K562 (cell line): ENCODE measurements around the gene EYA3. TPM values are rescaled to one million over a fixed set of nuclear protein-coding genes. Genes with fewer than 3 reads are reported as not detected.

Experiments used
- ATAC-seq: fragments of 200-7000 bp; cut with Tn5 transposase; 3 replicates; pipeline ENCODE4 v1.9.1; 2020; ENCODE audit warnings: moderate library complexity
- BruUV-seq: library from RNA; stranded (reverse); fragments of 400-500 nt; replicated peaks from 2 replicates; lab custom pipeline; 2021; lab: Mats Ljungman, UMichigan
- CTCF ChIA-PET: fragments of 300-600 bp; formaldehyde crosslinking; extraction: SDS; loops from one replicate; lab custom pipeline; 2021; ENCODE audit warnings: low intra/inter-chr PET ratio; lab: Yijun Ruan, JAX
- POLR2A ChIA-PET: fragments of 300-600, 350-650 bp; sonication (Branson Sonifier 250); formaldehyde crosslinking; extraction: SDS; loops from one replicate; lab custom pipeline; 2021; ENCODE audit warnings: antibody characterized with exemption, inconsistent platforms; lab: Yijun Ruan, JAX
- DNase-seq, 4 experiments: peaks; one replicate each; pipeline versions ENCODE4 v3.0.0 to v3.0.0-alpha.2; 2011 to 2018; ENCODE audit warnings: low spot score in 3 of 4, mixed read lengths in 3 of 4; ENCODE audit errors: extremely low read depth in 1 of 4
- FAIRE-seq: peaks from 2 replicates; lab custom pipeline; 2011; peaks lifted over from hg19 to GRCh38; lab: Jason Lieb, UNC
- H2AFZ ChIP-seq: 2 replicates; pipeline ENCODE4 v1.6.0; 2011; ENCODE audit warnings: low read depth, low read length, control low read depth, inconsistent platforms
- H3K27ac ChIP-seq: fragments of 200-600 bp; 3 replicates; pipeline ENCODE4 v1.8.0; 2011; ENCODE audit warnings: low read depth, mild to moderate bottlenecking, control low read depth, inconsistent platforms, low read length, moderate library complexity, mixed read lengths; ENCODE audit errors: extremely low read depth
- H3K27me3 ChIP-seq, 2 experiments: fragments of 300-600 bp in 1 of 2; 2 replicates in 1 of 2; 3 replicates in 1 of 2; pipeline versions ENCODE4 v1.6.0 to v1.8.0; 2011; ENCODE audit warnings: inconsistent platforms in 2 of 2, low read length in 2 of 2, mild to moderate bottlenecking in 1 of 2, mixed read lengths in 1 of 2, moderate library complexity in 1 of 2; ENCODE audit not compliant: control insufficient read depth in 2 of 2, insufficient read depth in 2 of 2
- H3K36me3 ChIP-seq: fragments of 300-600 bp; 3 replicates; pipeline ENCODE4 v1.8.0; 2011; ENCODE audit warnings: mild to moderate bottlenecking, low read length, inconsistent platforms; ENCODE audit not compliant: control insufficient read depth, insufficient read depth
- H3K4me1 ChIP-seq, 2 experiments: fragments of 200-600 bp in 1 of 2; replicated peaks in 1 of 2; 2 replicates in 1 of 2; 3 replicates in 1 of 2; pipeline versions ENCODE4 v1.5.1 to v1.8.0; 2011; ENCODE audit warnings: inconsistent platforms in 2 of 2, low read length in 2 of 2, mild to moderate bottlenecking in 1 of 2, mixed read lengths in 1 of 2, moderate library complexity in 1 of 2; ENCODE audit not compliant: control insufficient read depth in 2 of 2, insufficient read depth in 2 of 2
- H3K4me2 ChIP-seq: 2 replicates; pipeline ENCODE4 v1.6.1; 2011; ENCODE audit warnings: low read length, control low read depth, inconsistent platforms, mixed read lengths; ENCODE audit not compliant: insufficient read depth
- H3K4me3 ChIP-seq: fragments of 200-600 bp; sonication (generic), shearing (Covaris generic); 2 replicates; pipeline ENCODE4 v1.5.1; 2016; ENCODE audit warnings: control low read depth, inconsistent platforms
- H3K79me2 ChIP-seq: fragments of 200-600 bp; 3 replicates; pipeline ENCODE4 v1.8.0; 2011; ENCODE audit warnings: low read length, inconsistent platforms; ENCODE audit not compliant: control insufficient read depth, insufficient read depth
- H3K9ac ChIP-seq, 2 experiments: 2 replicates each; pipeline versions ENCODE4 v1.6.0 to v1.6.1; 2011; ENCODE audit warnings: low read depth in 2 of 2, low read length in 2 of 2, control low read depth in 1 of 2, inconsistent platforms in 1 of 2, mild to moderate bottlenecking in 1 of 2, mixed read lengths in 1 of 2; ENCODE audit not compliant: insufficient read depth in 1 of 2
- H3K9me1 ChIP-seq: one replicate; pipeline ENCODE4 v1.6.0; 2011; ENCODE audit warnings: inconsistent platforms, mild to moderate bottlenecking, low read length, moderate library complexity; ENCODE audit not compliant: control insufficient read depth, insufficient read depth
- H3K9me3 ChIP-seq: replicated peaks from 2 replicates; pipeline ENCODE4 v1.5.1; 2011; ENCODE audit warnings: low read depth, low read length, inconsistent platforms; ENCODE audit not compliant: control insufficient read depth, insufficient read depth
- H4K20me1 ChIP-seq: replicated peaks from 2 replicates; pipeline ENCODE4 v1.6.1; 2011; ENCODE audit warnings: low read length, inconsistent platforms, mixed read lengths; ENCODE audit not compliant: control insufficient read depth, insufficient read depth
- BRD4 ChIP-seq: fragments of 200-600 bp; sonication (generic); IDR thresholded peaks from 2 replicates; pipeline ENCODE4 v1.6.1; 2017; ENCODE audit warnings: inconsistent platforms
- BRF2 ChIP-seq: IDR thresholded peaks from 3 replicates; pipeline ENCODE4 v1.6.1; 2011; ENCODE audit warnings: borderline replicate concordance, mild to moderate bottlenecking; ENCODE audit not compliant: insufficient read length, insufficient read depth
- ETV6 ChIP-seq, 3 experiments: fragments of 150-350 bp in 1 of 3; sonication (generic) in 1 of 3; formaldehyde crosslinking in 1 of 3; IDR thresholded peaks; 2 replicates each; pipeline versions ENCODE4 v1.6.1 to v1.8.0; 2014 to 2022; ENCODE audit warnings: borderline replicate concordance in 2 of 3, low read depth in 2 of 3, antibody characterized with exemption in 1 of 3, low read length in 1 of 3, mild to moderate bottlenecking in 1 of 3, missing genetic modification reagents in 1 of 3
- GABPB2 ChIP-seq: fragments of 250-450 bp; sonication (Bioruptor Pico); conservative IDR thresholded peaks from 2 replicates; pipeline ENCODE4 v1.5.1; 2021; ENCODE audit warnings: mild to moderate bottlenecking
- HDAC8 ChIP-seq: fragments of 450-650 bp; IDR thresholded peaks from 2 replicates; pipeline ENCODE4 v1.6.1; 2016; ENCODE audit warnings: mild to moderate bottlenecking, missing genetic modification characterization, moderate library complexity, missing compliant biosample characterization
- LARP7 ChIP-seq: fragments of 450-650 bp; IDR thresholded peaks from 2 replicates; pipeline ENCODE4 v1.6.1; 2016
- MEF2A ChIP-seq: IDR thresholded peaks from 2 replicates; pipeline ENCODE4 v1.6.1; 2011; ENCODE audit warnings: low read depth, mild to moderate bottlenecking, low read length, moderate library complexity; ENCODE audit not compliant: control insufficient read depth
- MXD1 ChIP-seq: fragments of 250-450 bp; sonication (Bioruptor Pico); IDR thresholded peaks from 2 replicates; pipeline ENCODE4 v1.8.0; 2021; ENCODE audit warnings: borderline replicate concordance, mild to moderate bottlenecking, moderate library complexity; ENCODE audit not compliant: poor library complexity, severe bottlenecking
- POLR2AphosphoS2 ChIP-seq: IDR thresholded peaks from 2 replicates; pipeline ENCODE4 v1.6.1; 2012; ENCODE audit warnings: low read length, improper control_type of control experiment
- SNIP1 ChIP-seq: fragments of 450-650 bp; IDR thresholded peaks from 2 replicates; pipeline ENCODE4 v1.7.1; 2017; ENCODE audit warnings: low read depth, mild to moderate bottlenecking
- THRA ChIP-seq: fragments of 450-650 bp; IDR thresholded peaks from 2 replicates; pipeline ENCODE4 v1.6.1; 2017; ENCODE audit warnings: mild to moderate bottlenecking, moderate library complexity
- ZC3H11A ChIP-seq: IDR thresholded peaks from 2 replicates; pipeline ENCODE4 v1.6.1; 2012; ENCODE audit warnings: low read depth, low read length, improper control_type of control experiment
- ZFP36 ChIP-seq: fragments of 150-350 bp; IDR thresholded peaks from 2 replicates; pipeline ENCODE4 v1.6.1; 2018; ENCODE audit warnings: low read length, low read depth; ENCODE audit not compliant: partially characterized antibody
- ZFX ChIP-seq: sonication (generic); formaldehyde crosslinking; IDR thresholded peaks from 2 replicates; pipeline ENCODE4 v1.8.0; 2022; ENCODE audit warnings: mild to moderate bottlenecking, missing genetic modification reagents, moderate library complexity
- ZNF3 ChIP-seq: fragments of 250-450 bp; sonication (Bioruptor Pico); IDR thresholded peaks from 2 replicates; pipeline ENCODE4 v1.5.0; 2021; ENCODE audit warnings: mild to moderate bottlenecking, moderate library complexity
- ZNF586 ChIP-seq: fragments of 450-650 bp; formaldehyde crosslinking; conservative IDR thresholded peaks from 2 replicates; pipeline ENCODE4 v1.4.0; 2020; ENCODE audit warnings: mild to moderate bottlenecking, moderate library complexity
- ZNF639 ChIP-seq, 2 experiments: fragments of 200-800 bp in 1 of 2; sonication (Bioruptor generic) in 1 of 2; sonication (generic) in 1 of 2; formaldehyde crosslinking in 1 of 2; IDR thresholded peaks in 1 of 2; conservative IDR thresholded peaks in 1 of 2; 2 replicates each; pipeline versions ENCODE4 v1.5.0 to v1.6.1; 2016 to 2020; ENCODE audit warnings: missing compliant biosample characterization in 1 of 2, missing genetic modification characterization in 1 of 2, missing genetic modification reagents in 1 of 2
- WGBS: fragments of 100-300 bp; shearing (Covaris generic); methylation state at CpG from one replicate; pipeline ENCODE4 v1.1.6; 2016; ENCODE audit warnings: low coverage, mixed read lengths; ENCODE audit not compliant: insufficient coverage; ENCODE audit errors: missing lambda C conversion rate; 5-methylcytosine and 5-hydroxymethylcytosine counted together
- in situ Hi-C: fragments of 300-500 bp; cut with MboI; formaldehyde crosslinking; loops from 4 replicates; pipeline ENCODE4 v1.15.0; 2018; ENCODE audit warnings: inconsistent platforms, mixed read lengths
- intact Hi-C: fragments of 100-400 bp; cut with micrococcal nuclease; formaldehyde crosslinking; loops from 2 replicates; pipeline ENCODE4 v1.14.2; 2022
- polyA plus RNA-seq, 8 experiments: library from polyadenylated mRNA; depleted of rRNA in 4 of 8; stranded (reverse) in 5 of 8; unstranded in 3 of 8; fragments of >200 nt; fragmentation: Nextera tagmentation in 2 of 8; fragmentation: Illumina TruSeq in 1 of 8; extraction: Ambion mirVana in 2 of 8; extraction: Trizol in 1 of 8; gene quantifications; 2 replicates each; pipeline versions ENCODE4 v1.2.1 to v1.2.3, GENCODE V29; 2011 to 2014; ENCODE audit warnings: inconsistent platforms in 1 of 8, missing spikeins in 1 of 8
- total RNA-seq, 7 experiments: library from RNA; depleted of rRNA in 6 of 7; stranded (reverse); fragments of >200 nt in 6 of 7; fragmentation: Illumina TruSeq in 2 of 7; extraction: Trizol in 2 of 7; gene quantifications; 2 replicates each; pipeline versions ENCODE4 v1.2.1 to v1.2.3, GENCODE V29; 2011 to 2021; ENCODE audit warnings: low replicate concordance in 1 of 7

EYA3 gene
- total and polyA plus RNA-seq, 9 of the 15 experiments (the other 6 are each of a cell fraction or from before 2014, with no cell fraction given), result 21.7 to 64.0 (median 43.6) TPM

GRCh38 chr1:28045777-28046176 lies 42.6 kb downstream of the EYA3 start:
- H3K79me2 ChIP-seq, result peaks cover 8% of the 10 kb centered on the region; the same call in 1 of the 3 replicates
- H3K27ac ChIP-seq, result no peak overlapping the region
- H2AFZ ChIP-seq, result no peak overlapping the region
- no TSS peak for BruUV-seq
- TF ChIP-seq ZNF639 (CRISPR knock-in tag; conservative IDR thresholded peaks at IDR 0.05 in 1 of 2, IDR thresholded peaks at IDR 0.05 in 1 of 2) (no peak), ZFX (no peak), ETV6 (IDR thresholded peaks at IDR 0.05; ENCODE audit: borderline replicate concordance in 1 of 2, low read depth in 2 of 2, low read length in 1 of 2) (no peak), ETV6 (CRISPR knock-in tag; IDR thresholded peaks at IDR 0.05; ENCODE audit: borderline replicate concordance) (no peak), MEF2A (no peak), LARP7 (no peak), POLR2AphosphoS2 (no peak), ZNF3 (CRISPR knock-in tag) (no peak), SNIP1 (no peak), HDAC8 (tag) (no peak), BRF2 (no peak), ZFP36 (no peak), ZNF586 (no peak), GABPB2 (no peak), THRA (no peak), MXD1 (no peak), BRD4 (no peak), ZC3H11A (no peak)
- FAIRE-seq, result peak; percentile 69
- H3K4me1 ChIP-seq, result peaks cover 0 to 2% of the 10 kb centered on the region in 2 experiments; a peak in 2 of 5 replicates
- no peak overlapping the region for H3K9ac ChIP-seq
- H3K4me2 ChIP-seq, result no peak overlapping the region
- H3K9me1 ChIP-seq, result no peaks in the 10 kb centered on the region
- no peak overlapping the region for H3K4me3 ChIP-seq
- no peak for DNase-seq
- H3K36me3 ChIP-seq, result peaks cover 55% of the 10 kb centered on the region
- H3K9me3 ChIP-seq, result no peaks in the 10 kb centered on the region
- ChIA-PET POLR2A (interaction anchor here (0.8 kb wide), 1 partner anchor 10 kb away, joined by 4 read pairs; no protein-coding TSS in a partner anchor), CTCF (no interaction called here)
- 95% methylated on average over 1 of the region's 1 CpG for WGBS
- no peak for ATAC-seq
- H3K27me3 ChIP-seq, result no peaks in the 10 kb centered on the region
- intact Hi-C loops, result no loop called here
- in situ Hi-C loops, result no loop called here
- H4K20me1 ChIP-seq, result no peaks in the 10 kb centered on the region
